DOHH2 (cell line): ENCODE data around the gene RAB26.

Experiments
- H3F3A ChIP-seq: fragments of 200-600 bp; sonication (generic), shearing (Covaris generic); 2 replicates; pipeline ENCODE4 v1.6.0; 2016; ENCODE audit warnings: antibody characterized with exemption, mild to moderate bottlenecking; ENCODE audit not compliant: control insufficient read depth, insufficient read depth
- H3K27ac ChIP-seq: fragments of 200-600 bp; sonication (generic); 2 replicates; pipeline ENCODE4 v1.5.1; 2014; ENCODE audit warnings: low read depth, mild to moderate bottlenecking, low read length, moderate library complexity
- H3K27me3 ChIP-seq: fragments of 200-600 bp; sonication (generic); 2 replicates; pipeline ENCODE4 v1.6.1; 2014; ENCODE audit warnings: mild to moderate bottlenecking, low read length, mixed read lengths; ENCODE audit not compliant: control insufficient read depth
- H3K36me3 ChIP-seq: fragments of 200-600 bp; sonication (generic); 2 replicates; pipeline ENCODE4 v1.6.1; 2014; ENCODE audit warnings: mild to moderate bottlenecking, low read length, moderate library complexity, mixed read lengths; ENCODE audit not compliant: control insufficient read depth
- H3K4me1 ChIP-seq: fragments of 200-600 bp; sonication (generic); 2 replicates; pipeline ENCODE4 v1.6.1; 2014; ENCODE audit warnings: mild to moderate bottlenecking, low read length, mixed read lengths; ENCODE audit not compliant: control insufficient read depth
- H3K4me2 ChIP-seq: fragments of 200-600 bp; sonication (generic); 2 replicates; pipeline ENCODE4 v1.6.0; 2014; ENCODE audit warnings: mild to moderate bottlenecking, low read length, moderate library complexity
- H3K4me3 ChIP-seq: fragments of 200-600 bp; sonication (generic); 2 replicates; pipeline ENCODE4 v1.5.1; 2014; ENCODE audit warnings: mild to moderate bottlenecking, low read length, mixed read lengths
- H3K79me2 ChIP-seq: fragments of 200-600 bp; sonication (generic); 2 replicates; pipeline ENCODE4 v1.6.1; 2014; ENCODE audit warnings: mild to moderate bottlenecking, low read length, mixed read lengths; ENCODE audit not compliant: control insufficient read depth
- H3K9me2 ChIP-seq: fragments of 200-600 bp; sonication (generic); replicated peaks from 2 replicates; pipeline ENCODE4 v1.6.1; 2014; ENCODE audit warnings: mild to moderate bottlenecking, low read length, mixed read lengths; ENCODE audit not compliant: control insufficient read depth
- H3K9me3 ChIP-seq: fragments of 200-600 bp; sonication (generic); 2 replicates; pipeline ENCODE4 v1.6.1; 2014; ENCODE audit warnings: antibody characterized with exemption, low read length, mixed read lengths; ENCODE audit not compliant: control insufficient read depth, insufficient read depth
- H4K20me1 ChIP-seq: fragments of 200-600 bp; sonication (generic); 2 replicates; pipeline ENCODE4 v1.6.0; 2014; ENCODE audit warnings: low read depth, mild to moderate bottlenecking, antibody characterized with exemption, low read length, moderate library complexity; ENCODE audit not compliant: control insufficient read depth, insufficient read depth
- EZH2phosphoT487 ChIP-seq: fragments of 200-600 bp; sonication (generic); IDR thresholded peaks from 2 replicates; pipeline ENCODE4 v1.6.1; 2017; ENCODE audit warnings: borderline replicate concordance, mild to moderate bottlenecking, antibody characterized with exemption, low read length, moderate library complexity, mixed read lengths
- TF ChIP-seq, protein P1 (sequence below): fragments of 200-600 bp; sonication (generic); IDR thresholded peaks from one replicate; pipeline ENCODE4 v1.5.1; 2014; ENCODE audit warnings: antibody characterized with exemption, mild to moderate bottlenecking, low read depth, low read length; ENCODE audit not compliant: poor library complexity, severe bottlenecking

RAB26 gene

GRCh38 chr16:2190659-2191445 is 42.4 kb downstream of the RAB26 start:
- Histone ChIP-seq H3K27me3 (peaks cover 27% of the 10 kb centered on the region), H3K4me1 (peaks cover 9% of the 10 kb centered on the region), H3K4me2 (no peak overlapping the region), H3K9me2 (no peaks in the 10 kb centered on the region), H3K27ac (no peak overlapping the region), H4K20me1 (peaks cover 5% of the 10 kb centered on the region; the same call in 1 of the 2 replicates), H3K79me2 (no peaks in the 10 kb centered on the region), H3K9me3 (no peaks in the 10 kb centered on the region), H3F3A (no peaks in the 10 kb centered on the region), H3K4me3 (no peak overlapping the region), H3K36me3 (no peaks in the 10 kb centered on the region)
- TF ChIP-seq EZH2phosphoT487: no peak
- TF ChIP-seq, protein P1, sequence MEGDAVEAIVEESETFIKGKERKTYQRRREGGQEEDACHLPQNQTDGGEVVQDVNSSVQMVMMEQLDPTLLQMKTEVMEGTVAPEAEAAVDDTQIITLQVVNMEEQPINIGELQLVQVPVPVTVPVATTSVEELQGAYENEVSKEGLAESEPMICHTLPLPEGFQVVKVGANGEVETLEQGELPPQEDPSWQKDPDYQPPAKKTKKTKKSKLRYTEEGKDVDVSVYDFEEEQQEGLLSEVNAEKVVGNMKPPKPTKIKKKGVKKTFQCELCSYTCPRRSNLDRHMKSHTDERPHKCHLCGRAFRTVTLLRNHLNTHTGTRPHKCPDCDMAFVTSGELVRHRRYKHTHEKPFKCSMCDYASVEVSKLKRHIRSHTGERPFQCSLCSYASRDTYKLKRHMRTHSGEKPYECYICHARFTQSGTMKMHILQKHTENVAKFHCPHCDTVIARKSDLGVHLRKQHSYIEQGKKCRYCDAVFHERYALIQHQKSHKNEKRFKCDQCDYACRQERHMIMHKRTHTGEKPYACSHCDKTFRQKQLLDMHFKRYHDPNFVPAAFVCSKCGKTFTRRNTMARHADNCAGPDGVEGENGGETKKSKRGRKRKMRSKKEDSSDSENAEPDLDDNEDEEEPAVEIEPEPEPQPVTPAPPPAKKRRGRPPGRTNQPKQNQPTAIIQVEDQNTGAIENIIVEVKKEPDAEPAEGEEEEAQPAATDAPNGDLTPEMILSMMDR: no peak

GRCh38 chr16:2191446-2191706 is 43.0 kb downstream of the RAB26 start:
- no peak overlapping the region for H3K4me3 ChIP-seq
- H3K4me2 ChIP-seq: no peak overlapping the region
- no peaks in the 10 kb centered on the region for H3K9me2 ChIP-seq
- peaks cover 30% of the 10 kb centered on the region for H3K27me3 ChIP-seq
- no peaks in the 10 kb centered on the region for H3K79me2 ChIP-seq
- H3K27ac ChIP-seq: no peak overlapping the region
- TF ChIP-seq, protein P1: no peak
- no peak for TF ChIP-seq EZH2phosphoT487
- H3K9me3 ChIP-seq: no peaks in the 10 kb centered on the region
- no peaks in the 10 kb centered on the region for H3F3A ChIP-seq
- H3K4me1 ChIP-seq: peaks cover 10% of the 10 kb centered on the region
- H4K20me1 ChIP-seq: peaks cover 5% of the 10 kb centered on the region; the same call in 1 of the 2 replicates
- no peaks in the 10 kb centered on the region for H3K36me3 ChIP-seq

DNA sequence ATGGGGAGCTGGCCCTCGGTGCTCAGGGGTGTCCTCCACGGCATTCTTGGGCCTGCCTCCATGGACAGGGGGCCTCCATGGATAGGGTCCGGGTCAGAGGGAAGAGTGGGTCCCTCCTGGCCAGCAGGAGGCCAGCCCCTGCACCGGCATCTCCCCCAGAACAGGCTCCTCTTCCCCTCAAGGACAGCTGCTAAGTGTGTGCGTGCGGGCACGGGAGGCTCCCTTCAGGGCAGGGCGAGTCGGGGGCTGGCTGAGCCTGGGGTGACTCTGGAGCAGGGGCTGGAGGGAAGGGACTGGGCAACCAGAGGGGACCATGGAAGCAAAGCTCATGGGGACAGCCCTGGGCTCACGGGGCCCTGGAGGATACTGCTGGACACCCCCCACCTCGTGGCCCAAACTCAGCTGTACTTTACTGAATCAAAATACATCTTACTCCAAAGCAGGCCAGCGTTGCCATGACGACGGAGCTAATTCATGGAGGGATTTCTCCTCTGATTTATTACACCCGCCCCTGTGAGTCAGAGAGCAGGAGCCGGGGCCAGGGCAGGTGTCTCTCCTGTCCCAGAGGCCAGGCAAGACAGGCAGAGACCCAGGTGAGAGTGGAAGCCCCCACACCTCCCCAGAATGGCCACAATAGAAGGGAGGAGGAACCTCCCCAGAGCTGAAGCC is 45.9 kb downstream of the RAB26 start:
- Histone ChIP-seq H3K4me2 (no peak overlapping the region), H3K9me3 (no peaks in the 10 kb centered on the region), H3K36me3 (no peaks in the 10 kb centered on the region), H3K79me2 (no peaks in the 10 kb centered on the region), H4K20me1 (peaks cover 5% of the 10 kb centered on the region; the same call in 1 of the 2 replicates), H3K4me3 (no peak overlapping the region), H3K4me1 (peaks cover 10% of the 10 kb centered on the region), H3K9me2 (no peaks in the 10 kb centered on the region), H3F3A (no peaks in the 10 kb centered on the region), H3K27ac (no peak overlapping the region), H3K27me3 (peaks cover 53% of the 10 kb centered on the region)
- no peak for TF ChIP-seq EZH2phosphoT487
- TF ChIP-seq, protein P1: no peak
